HG02970 (cell line): ENCODE data around the gene PFDN4.
"Not testable (repeated sequence)": the region's sequence is repeated elsewhere in the genome, so short reads cannot be mapped to it uniquely, and the experiment has no call there.

ENCODE experiments used
- ATAC-seq: cut with Tn5 transposase; IDR thresholded peaks from one replicate; pipeline ENCODE4 v1.9.1; 2021; ENCODE audit warnings: mild to moderate bottlenecking, moderate library complexity, moderate number of reproducible peaks; ENCODE audit not compliant: unreplicated experiment, low FRiP score

Gene PFDN4

GRCh38 chr20:54221996-54222890 lies 14.4 kb downstream of the PFDN4 start:
- ATAC-seq: no peak

GRCh38 chr20:54223285-54223684 lies 15.4 kb downstream of the PFDN4 start:
- no peak for ATAC-seq

GRCh38 chr20:54223751-54224150 lies 15.9 kb downstream of the PFDN4 start:
- ATAC-seq: no peak

GRCh38 chr20:54224642-54225041 lies 16.8 kb downstream of the PFDN4 start:
- not testable (repeated sequence) for ATAC-seq

GRCh38 chr20:54227241-54227640 lies 19.4 kb downstream of the PFDN4 start:
- ATAC-seq: peak; percentile 53

DNA sequence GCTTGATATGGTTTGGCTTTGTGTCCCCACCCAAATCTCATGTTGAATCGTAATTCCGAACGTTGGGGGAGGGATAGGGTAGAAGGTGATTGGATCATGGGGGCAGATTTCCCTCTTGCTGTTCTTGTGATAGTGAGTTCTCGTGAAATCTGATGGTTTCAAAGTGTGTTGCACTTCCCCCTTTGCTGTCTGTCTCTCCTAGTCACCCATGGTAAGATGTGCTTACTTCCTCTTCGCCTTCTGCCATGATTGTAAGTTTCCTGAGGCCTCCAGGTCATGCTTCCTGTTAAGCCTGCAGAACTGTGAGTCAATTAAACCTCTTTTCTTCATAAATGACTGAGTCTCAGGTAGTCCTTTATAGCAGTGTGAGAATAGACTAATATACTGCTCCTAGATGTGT lies 19.9 kb downstream of the PFDN4 start:
- no peak for ATAC-seq

- ATAC-seq: no peak
These were observed 21.0 kb downstream of the PFDN4 start for GRCh38 chr20:54228841-54229240.

- ATAC-seq: no peak
These were observed 21.8 kb downstream of the PFDN4 start for GRCh38 chr20:54229566-54230160.

DNA sequence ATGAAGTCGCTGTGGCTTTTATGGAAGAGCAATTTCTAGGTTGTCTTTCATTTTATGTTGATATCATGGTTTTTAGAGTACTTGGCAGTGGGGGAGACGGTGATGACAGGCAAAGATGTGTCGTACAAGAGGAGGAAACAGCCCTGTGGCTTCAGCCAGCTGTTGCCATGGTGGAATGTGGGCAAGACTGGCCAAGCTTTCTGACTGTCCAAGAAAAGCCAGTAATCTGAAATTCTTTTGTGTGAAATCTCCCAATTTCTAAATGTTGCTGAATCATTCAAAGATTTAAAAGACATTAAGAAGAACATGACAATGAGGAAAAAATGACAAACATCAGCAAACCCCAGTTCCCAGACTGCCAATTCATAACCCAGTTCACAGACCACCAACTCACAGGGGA lies 23.1 kb downstream of the PFDN4 start:
- ATAC-seq: no peak

DNA sequence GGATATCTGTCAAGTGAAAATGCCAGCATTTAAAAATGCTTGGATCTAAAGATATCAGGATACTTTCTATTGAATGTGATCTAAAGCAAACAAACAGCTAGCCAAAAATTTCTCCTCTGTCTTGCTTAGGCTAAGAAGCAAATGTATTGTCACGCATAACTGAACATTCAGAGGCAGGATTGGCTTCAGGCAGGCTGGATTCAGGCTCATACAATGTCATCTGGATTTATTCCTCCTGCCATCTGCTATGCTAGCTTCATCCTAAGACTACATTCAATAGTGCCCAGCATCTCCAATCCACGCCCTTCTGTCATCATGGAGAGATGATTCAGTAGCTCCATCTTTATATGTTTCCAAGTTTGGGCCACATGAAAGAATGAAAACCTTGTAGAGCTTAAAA lies 27.1 kb downstream of the PFDN4 start:
- no peak for ATAC-seq

- no peak for ATAC-seq
These were observed 29.4 kb downstream of the PFDN4 start for GRCh38 chr20:54237116-54237943.

- ATAC-seq: no peak
These were observed 36.2 kb downstream of the PFDN4 start for GRCh38 chr20:54244113-54244512.

GRCh38 chr20:54248705-54249104 lies 40.8 kb downstream of the PFDN4 start:
- ATAC-seq: not testable (repeated sequence)

DNA sequence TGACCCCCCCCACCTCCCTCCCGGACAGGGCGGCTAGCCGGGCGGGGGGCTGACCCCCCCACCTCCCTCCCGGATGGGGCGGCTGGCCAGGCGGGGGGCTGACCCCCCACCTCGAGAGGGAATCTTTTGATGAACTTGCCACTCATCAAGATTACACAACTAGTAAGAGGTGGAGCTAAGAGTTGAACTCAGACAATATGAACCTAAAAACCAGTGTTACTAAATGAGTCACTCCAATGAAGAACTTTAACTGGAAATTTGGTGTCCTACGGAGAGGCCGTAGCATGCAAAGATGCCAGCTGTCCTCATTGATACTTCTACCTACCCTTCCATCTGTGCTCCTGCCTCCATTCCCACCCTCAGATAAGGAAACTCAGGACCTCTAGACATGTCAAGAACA lies 42.8 kb downstream of the PFDN4 start:
- no peak for ATAC-seq

- no peak for ATAC-seq
These were observed 43.2 kb downstream of the PFDN4 start for GRCh38 chr20:54251096-54251495.

GRCh38 chr20:54254596-54254995 lies 46.7 kb downstream of the PFDN4 start:
- no peak for ATAC-seq

GRCh38 chr20:54255157-54255556 lies 47.3 kb downstream of the PFDN4 start:
- no peak for ATAC-seq

- no peak for ATAC-seq
These were observed 48.3 kb downstream of the PFDN4 start for GRCh38 chr20:54256202-54256601.

DNA sequence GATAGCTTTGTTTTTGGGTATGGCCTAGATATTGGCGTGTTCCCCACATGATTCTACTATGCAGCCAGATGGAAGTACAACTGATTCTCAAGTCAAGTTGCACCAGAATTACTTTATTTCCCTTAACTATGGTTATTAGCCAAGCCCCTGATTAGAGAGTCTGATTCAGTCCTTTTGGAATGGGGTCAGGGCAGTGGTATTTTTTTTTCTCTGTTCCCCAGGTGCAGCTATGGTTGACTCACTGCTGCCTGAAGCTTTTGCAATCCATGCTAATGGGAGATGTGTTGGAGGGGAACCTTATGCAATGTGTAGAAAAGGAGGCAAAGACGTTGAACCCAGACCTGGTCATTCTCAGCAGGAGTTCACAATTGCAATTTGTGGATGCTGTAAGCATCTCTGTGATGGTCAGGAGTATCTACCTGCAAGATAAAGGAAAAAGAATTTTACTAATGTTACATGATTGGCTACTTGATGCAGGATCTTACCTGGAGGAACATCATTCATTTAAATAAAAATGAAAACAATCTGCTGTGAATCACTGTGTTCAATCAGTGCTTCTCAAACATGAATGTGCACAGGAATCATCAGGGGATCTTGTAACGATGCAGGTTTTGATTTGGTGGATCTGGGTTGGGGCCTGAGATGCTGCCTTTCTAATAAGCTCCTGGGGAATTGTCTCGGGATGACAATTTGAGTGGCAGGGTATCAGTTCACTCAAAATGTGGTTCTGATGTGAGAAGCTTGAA lies 49.4 kb downstream of the PFDN4 start:
- no peak for ATAC-seq

DNA sequence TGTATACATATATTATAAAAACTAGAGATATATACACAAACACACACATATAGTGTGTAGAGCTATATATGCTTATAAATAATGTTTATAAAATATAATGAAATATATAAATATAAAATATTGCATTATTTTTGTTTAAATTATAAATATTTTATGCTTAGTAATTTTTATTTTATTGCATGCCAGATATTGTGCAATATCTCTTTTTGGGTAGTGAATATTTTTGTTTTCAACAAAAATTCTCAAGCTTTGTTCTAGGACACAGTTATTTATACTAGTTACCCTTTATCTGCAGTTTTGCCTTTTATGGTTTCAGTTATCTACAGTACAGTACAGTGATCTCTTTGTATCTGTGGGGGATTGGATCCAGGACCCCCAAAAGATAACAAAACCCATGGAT lies 52.2 kb downstream of the PFDN4 start:
- ATAC-seq: no peak
